ENCODE data around the gene MKLN1. TPM values are rescaled to one million over a fixed set of nuclear protein-coding genes. Genes with fewer than 3 reads are reported as not detected.

The MKLN1 gene
- total RNA-seq, 1 experiment from 2014 or later = 61.1 TPM

- no peaks in the 10 kb centered on the region for H3K4me1 ChIP-seq (replicated peaks; ENCODE audit: insufficient read depth)
- no peaks in the 10 kb centered on the region for H3F3A ChIP-seq (ENCODE audit: insufficient read depth, low read depth)
- no peak overlapping the region for H3K27ac ChIP-seq
- H3K4me3 ChIP-seq = no peak overlapping the region
- no peaks in the 10 kb centered on the region for H3K36me3 ChIP-seq (ENCODE audit: low read depth)
- ChIA-PET POLR2A (ENCODE audit: unreplicated experiment) (interaction anchor here (0.6 kb wide), 1 partner anchor 111 kb away, joined by 3 read pairs; no protein-coding TSS in a partner anchor), CTCF (no interaction called here)
- BruUV-seq (replicated peaks) = no TSS peak
- DNase-seq = peak in 1 of 2 experiments; percentile 45
- H3K4me2 ChIP-seq = no peak overlapping the region
- no peaks in the 10 kb centered on the region for H3K9me2 ChIP-seq (ENCODE audit: insufficient read depth)
- H2AFZ ChIP-seq = no peak overlapping the region
- intact Hi-C loops (cut with micrococcal nuclease; ENCODE audit: unreplicated experiment) = no loop called here
- H3K9me3 ChIP-seq (ENCODE audit: insufficient read depth, low read depth) = no peaks in the 10 kb centered on the region
- no peaks in the 10 kb centered on the region for H4K20me1 ChIP-seq (ENCODE audit: insufficient read depth)
- no peaks in the 10 kb centered on the region for H3K27me3 ChIP-seq (ENCODE audit: insufficient read depth, low read depth)
- H3K79me2 ChIP-seq (ENCODE audit: low read depth) = no peaks in the 10 kb centered on the region
- no peak for TF ChIP-seq CTCF (conservative IDR thresholded peaks at IDR 0.05)
- no peak for TF ChIP-seq EZH2 (IDR thresholded peaks at IDR 0.05; ENCODE audit: low read depth)
Measured at GRCh38 chr7:131284702-131285419, 42.8 kb upstream of the MKLN1 start.

- H4K20me1 ChIP-seq (ENCODE audit: insufficient read depth) = no peaks in the 10 kb centered on the region
- no peaks in the 10 kb centered on the region for H3K4me1 ChIP-seq (replicated peaks; ENCODE audit: insufficient read depth)
- ChIA-PET CTCF (no interaction called here), POLR2A (ENCODE audit: unreplicated experiment) (interaction anchor here (0.6 kb wide), 1 partner anchor 112 kb away, joined by 3 read pairs; no protein-coding TSS in a partner anchor)
- no TSS peak for BruUV-seq (replicated peaks)
- H3K36me3 ChIP-seq (ENCODE audit: low read depth) = no peaks in the 10 kb centered on the region
- no peak for TF ChIP-seq EZH2 (IDR thresholded peaks at IDR 0.05; ENCODE audit: low read depth)
- TF ChIP-seq CTCF (conservative IDR thresholded peaks at IDR 0.05) = no peak
- DNase-seq = no peak
- no peaks in the 10 kb centered on the region for H3K9me2 ChIP-seq (ENCODE audit: insufficient read depth)
- no peaks in the 10 kb centered on the region for H3F3A ChIP-seq (ENCODE audit: insufficient read depth, low read depth)
- H3K27me3 ChIP-seq (ENCODE audit: insufficient read depth, low read depth) = no peaks in the 10 kb centered on the region
- H3K4me2 ChIP-seq = no peak overlapping the region
- no peak overlapping the region for H2AFZ ChIP-seq
- H3K79me2 ChIP-seq (ENCODE audit: low read depth) = no peaks in the 10 kb centered on the region
- no peak overlapping the region for H3K27ac ChIP-seq
- no peaks in the 10 kb centered on the region for H3K9me3 ChIP-seq (ENCODE audit: insufficient read depth, low read depth)
- no peak overlapping the region for H3K4me3 ChIP-seq
- intact Hi-C loops (cut with micrococcal nuclease; ENCODE audit: unreplicated experiment) = no loop called here
Measured at GRCh38 chr7:131285556-131285955, 42.1 kb upstream of the MKLN1 start.

GRCh38 chr7:131288450-131288849, 39.2 kb upstream of the MKLN1 start:
- intact Hi-C loops (cut with micrococcal nuclease; ENCODE audit: unreplicated experiment) = no loop called here
- BruUV-seq (replicated peaks) = no TSS peak
- no peaks in the 10 kb centered on the region for H3F3A ChIP-seq (ENCODE audit: insufficient read depth, low read depth)
- no peaks in the 10 kb centered on the region for H3K9me3 ChIP-seq (ENCODE audit: insufficient read depth, low read depth)
- H3K27ac ChIP-seq = no peak overlapping the region
- H3K27me3 ChIP-seq (ENCODE audit: insufficient read depth, low read depth) = no peaks in the 10 kb centered on the region
- H3K4me1 ChIP-seq (replicated peaks; ENCODE audit: insufficient read depth) = no peaks in the 10 kb centered on the region
- H2AFZ ChIP-seq = no peak overlapping the region
- CTCF ChIA-PET = no interaction called here
- POLR2A ChIA-PET (ENCODE audit: unreplicated experiment) = interaction anchor here (0.7 kb wide), 1 partner anchor 13 kb away, joined by 14 read pairs; no protein-coding TSS in a partner anchor
- DNase-seq = no peak
- TF ChIP-seq CTCF (conservative IDR thresholded peaks at IDR 0.05) (no peak), EZH2 (IDR thresholded peaks at IDR 0.05; ENCODE audit: low read depth) (no peak)
- no peaks in the 10 kb centered on the region for H4K20me1 ChIP-seq (ENCODE audit: insufficient read depth)
- H3K4me3 ChIP-seq = no peak overlapping the region
- no peak overlapping the region for H3K4me2 ChIP-seq
- H3K36me3 ChIP-seq (ENCODE audit: low read depth) = no peaks in the 10 kb centered on the region
- no peaks in the 10 kb centered on the region for H3K9me2 ChIP-seq (ENCODE audit: insufficient read depth)
- H3K79me2 ChIP-seq (ENCODE audit: low read depth) = no peaks in the 10 kb centered on the region
